GM23338 (cell line): Measurements from ENCODE around the gene DMKN. TPM values are rescaled to one million over a fixed set of nuclear protein-coding genes. Genes with fewer than 3 reads are reported as not detected.

ENCODE experiments used
- ATAC-seq: fragments of 200-7000 bp; cut with Tn5 transposase; 3 replicates; pipeline ENCODE4 v1.9.1; 2020
- DNase-seq: peaks from one replicate; pipeline ENCODE4 v3.0.0-alpha.2; 2015; ENCODE audit warnings: low spot score
- H2AFZ ChIP-seq: fragments of 200-600 bp; sonication (generic); 2 replicates; pipeline ENCODE4 v1.8.0; 2016; ENCODE audit warnings: antibody characterized with exemption, mild to moderate bottlenecking, moderate library complexity
- H3F3A ChIP-seq: fragments of 200-600 bp; sonication (generic); replicated peaks from 2 replicates; pipeline ENCODE4 v1.8.0; 2017; ENCODE audit warnings: antibody characterized with exemption, mixed run types, low read depth
- H3K27ac ChIP-seq: fragments of 200-600 bp; sonication (generic); 2 replicates; pipeline ENCODE4 v1.6.1; 2016; ENCODE audit warnings: low read depth
- H3K27me3 ChIP-seq: fragments of 200-600 bp; sonication (generic); 2 replicates; pipeline ENCODE4 v1.8.0; 2016; ENCODE audit warnings: mild to moderate bottlenecking, mixed run types, moderate library complexity; ENCODE audit not compliant: insufficient read depth
- H3K36me3 ChIP-seq: fragments of 200-600 bp; sonication (generic); 2 replicates; pipeline ENCODE4 v1.8.0; 2016; ENCODE audit warnings: mild to moderate bottlenecking; ENCODE audit not compliant: insufficient read depth
- H3K4me1 ChIP-seq: fragments of 200-600 bp; sonication (generic); 2 replicates; pipeline ENCODE4 v1.8.0; 2016; ENCODE audit warnings: mild to moderate bottlenecking, moderate library complexity; ENCODE audit not compliant: insufficient read depth
- H3K4me2 ChIP-seq: fragments of 200-600 bp; sonication (generic); 2 replicates; pipeline ENCODE4 v1.7.1; 2017; ENCODE audit warnings: mixed run types
- H3K4me3 ChIP-seq: fragments of 200-600 bp; sonication (generic); 2 replicates; pipeline ENCODE4 v1.6.1; 2016; ENCODE audit warnings: mixed run types
- H3K79me2 ChIP-seq: fragments of 200-600 bp; sonication (generic); replicated peaks from 2 replicates; pipeline ENCODE4 v1.8.0; 2017; ENCODE audit warnings: mild to moderate bottlenecking; ENCODE audit not compliant: insufficient read depth
- H3K9me2 ChIP-seq: fragments of 200-600 bp; sonication (generic); 2 replicates; pipeline ENCODE4 v1.8.0; 2017; ENCODE audit not compliant: insufficient read depth
- H4K20me1 ChIP-seq: fragments of 200-600 bp; sonication (generic); replicated peaks from 2 replicates; pipeline ENCODE4 v1.8.0; 2017; ENCODE audit warnings: mild to moderate bottlenecking; ENCODE audit not compliant: insufficient read depth
- H3K27ac Mint-ChIP-seq: 2 replicates; pipeline ENCODE4 v1.8.0; 2020; ENCODE audit warnings: inconsistent platforms, mild to moderate bottlenecking, moderate library complexity, mixed read lengths
- H3K27me3 Mint-ChIP-seq: 3 replicates; pipeline ENCODE4 v1.8.0; 2022; ENCODE audit warnings: low read depth, mild to moderate bottlenecking, moderate library complexity, mixed read lengths, inconsistent platforms; ENCODE audit not compliant: insufficient read depth, poor library complexity
- H3K36me3 Mint-ChIP-seq: 3 replicates; pipeline ENCODE4 v1.8.0; 2021; ENCODE audit warnings: low read depth, mild to moderate bottlenecking, inconsistent platforms, moderate library complexity, mixed read lengths
- H3K4me1 Mint-ChIP-seq: 3 replicates; pipeline ENCODE4 v1.8.0; 2020; ENCODE audit warnings: mild to moderate bottlenecking, inconsistent platforms, mixed read lengths
- H3K4me3 Mint-ChIP-seq: 3 replicates; pipeline ENCODE4 v1.8.0; 2021; ENCODE audit warnings: moderate library complexity, mild to moderate bottlenecking, inconsistent platforms, mixed read lengths
- H3K9me3 Mint-ChIP-seq: 3 replicates; pipeline ENCODE4 v1.8.0; 2020; ENCODE audit warnings: moderate library complexity, mild to moderate bottlenecking, inconsistent platforms, mixed read lengths
- ETS1 ChIP-seq: IDR thresholded peaks from 2 replicates; pipeline ENCODE4 v1.6.1; 2016; ENCODE audit warnings: antibody characterized with exemption
- EZH2 ChIP-seq: fragments of 200-600 bp; sonication (generic); IDR thresholded peaks from one replicate; pipeline ENCODE4 v1.8.0; 2017; ENCODE audit warnings: antibody characterized with exemption, mild to moderate bottlenecking, low read depth; ENCODE audit not compliant: unreplicated experiment
- JUNB ChIP-seq: IDR thresholded peaks from one replicate; pipeline ENCODE4 v1.6.1; 2016; ENCODE audit warnings: antibody characterized with exemption; ENCODE audit not compliant: unreplicated experiment
- NANOG ChIP-seq: IDR thresholded peaks from 2 replicates; pipeline ENCODE4 v1.6.1; 2016; ENCODE audit warnings: antibody characterized with exemption, borderline replicate concordance
- REST ChIP-seq: IDR thresholded peaks from one replicate; pipeline ENCODE4 v1.6.1; 2018; ENCODE audit warnings: antibody characterized with exemption; ENCODE audit not compliant: unreplicated experiment
- polyA plus RNA-seq: library from polyadenylated mRNA; unstranded; fragments of >200 nt; fragmentation: Nextera tagmentation; extraction: Ambion mirVana; gene quantifications from 2 replicates; pipeline ENCODE4 v1.2.1, GENCODE V29; 2016
- total RNA-seq: library from RNA; depleted of rRNA; stranded (reverse); fragments of >200 nt; shearing (Covaris generic); gene quantifications from 2 replicates; pipeline ENCODE4 v1.2.3, GENCODE V29; 2014

DMKN gene
- total and polyA plus RNA-seq, 2 experiments from 2014 or later = 259 to 569 TPM

- no peak for TF ChIP-seq ETS1
- no peak for TF ChIP-seq EZH2
- TF ChIP-seq JUNB = no peak
- TF ChIP-seq NANOG = no peak
- Histone ChIP-seq H3K27ac (no peak overlapping the region), H3F3A (no peaks in the 10 kb centered on the region), H2AFZ (no peak overlapping the region), H4K20me1 (no peaks in the 10 kb centered on the region), H3K79me2 (no peaks in the 10 kb centered on the region), H3K36me3 (no peaks in the 10 kb centered on the region), H3K9me2 (no peaks in the 10 kb centered on the region), H3K4me3 (no peak overlapping the region), H3K27me3 (no peaks in the 10 kb centered on the region), H3K4me2 (no peak overlapping the region), H3K4me1 (peaks cover 24% of the 10 kb centered on the region)
- Mint-ChIP-seq H3K4me3 (no peak overlapping the region), H3K9me3 (no peaks in the 10 kb centered on the region), H3K36me3 (no peaks in the 10 kb centered on the region; the same call in 2 of the 3 replicates), H3K27ac (no peak overlapping the region), H3K4me1 (peaks cover 36% of the 10 kb centered on the region), H3K27me3 (peaks cover 26% of the 10 kb centered on the region)
- ATAC-seq = no peak
- no peak for DNase-seq
Measured at GRCh38 chr19:35525873-35526272, 12.4 kb upstream of the DMKN start.

- Mint-ChIP-seq H3K27me3 (peaks cover 23% of the 10 kb centered on the region), H3K4me3 (peak overlapping the region; percentile 56), H3K4me1 (peaks cover 37% of the 10 kb centered on the region), H3K9me3 (no peaks in the 10 kb centered on the region), H3K36me3 (no peaks in the 10 kb centered on the region; the same call in 2 of the 3 replicates), H3K27ac (no peak overlapping the region)
- Histone ChIP-seq H4K20me1 (no peaks in the 10 kb centered on the region), H3K27ac (no peak overlapping the region), H3K9me2 (no peaks in the 10 kb centered on the region), H3K4me2 (peak overlapping the region; percentile 75), H3K27me3 (no peaks in the 10 kb centered on the region), H3K4me3 (peak overlapping the region; percentile 47), H3K36me3 (no peaks in the 10 kb centered on the region), H2AFZ (peak overlapping the region; percentile 94), H3K4me1 (peaks cover 24% of the 10 kb centered on the region), H3K79me2 (no peaks in the 10 kb centered on the region), H3F3A (no peaks in the 10 kb centered on the region)
- ATAC-seq = peak; percentile 77
- DNase-seq = peak; percentile 66
- no peak for TF ChIP-seq NANOG
- TF ChIP-seq REST = peak; percentile 60
Measured at GRCh38 chr19:35524181-35524837, 10.9 kb upstream of the DMKN start.
